HG02943 (cell line): ENCODE data around the gene KRTAP2-1.
"Not testable (repeated sequence)": the region's sequence is repeated elsewhere in the genome, so short reads cannot be mapped to it uniquely, and the experiment has no call there.

Experiments
- ATAC-seq: cut with Tn5 transposase; IDR thresholded peaks from one replicate; pipeline ENCODE4 v1.9.1; 2021; ENCODE audit warnings: mild to moderate bottlenecking, low read depth, moderate library complexity; ENCODE audit not compliant: unreplicated experiment

The KRTAP2-1 gene

GRCh38 chr17:41046735-41047465, at the start of gene KRTAP2-1:
Gene KRTAP2-1 (minus strand): TSS chr17:41047316. CDS start chr17:41047267, 49 bp downstream.
- not testable (repeated sequence) for ATAC-seq

GRCh38 chr17:41096055-41096454, 48.9 kb upstream of the KRTAP2-1 start:
- ATAC-seq, result no peak

- not testable (repeated sequence) for ATAC-seq
These were observed 41.7 kb upstream of the KRTAP2-1 start for GRCh38 chr17:41088760-41089352.

- ATAC-seq, result not testable (repeated sequence)
These were observed 37.2 kb upstream of the KRTAP2-1 start, which contains the start of gene KRTAP4-7 for GRCh38 chr17:41084100-41084856. Gene KRTAP4-7 (plus strand): TSS chr17:41084150. CDS start chr17:41084207, 57 bp downstream.

- ATAC-seq, result not testable (repeated sequence)
These were observed 36.3 kb upstream of the KRTAP2-1 start for GRCh38 chr17:41083427-41083826.

- ATAC-seq, result no peak
These were observed 35.5 kb upstream of the KRTAP2-1 start for GRCh38 chr17:41082626-41083025.

GRCh38 chr17:41076788-41077187, 29.7 kb upstream of the KRTAP2-1 start:
- no peak for ATAC-seq

GRCh38 chr17:41073676-41074075, 26.6 kb upstream of the KRTAP2-1 start:
- no peak for ATAC-seq

- ATAC-seq, result no peak
These were observed 24.7 kb upstream of the KRTAP2-1 start for GRCh38 chr17:41071606-41072360.

- ATAC-seq, result no peak
These were observed 21.9 kb upstream of the KRTAP2-1 start for GRCh38 chr17:41069031-41069430.

- no peak for ATAC-seq
These were observed 20.2 kb upstream of the KRTAP2-1 start for GRCh38 chr17:41067281-41067680.

GRCh38 chr17:41065829-41066624, 18.9 kb upstream of the KRTAP2-1 start, which contains the start of gene KRTAP2-4:
Gene KRTAP2-4 (minus strand): TSS chr17:41065879. CDS start chr17:41065845, 34 bp downstream.
- no peak for ATAC-seq

GRCh38 chr17:41065016-41065689, 18.0 kb upstream of the KRTAP2-1 start:
- not testable (repeated sequence) for ATAC-seq

GRCh38 chr17:41064301-41064700, 17.2 kb upstream of the KRTAP2-1 start:
- ATAC-seq, result no peak

GRCh38 chr17:41063449-41063848, 16.3 kb upstream of the KRTAP2-1 start:
- ATAC-seq, result no peak

GRCh38 chr17:41061964-41062363, 14.8 kb upstream of the KRTAP2-1 start:
- no peak for ATAC-seq

GRCh38 chr17:41060052-41060604, 13.0 kb upstream of the KRTAP2-1 start, which contains the start of gene KRTAP2-3:
Gene KRTAP2-3 (minus strand): TSS chr17:41060114. CDS start chr17:41060050, 64 bp downstream.
- ATAC-seq, result no peak

GRCh38 chr17:41059276-41060051, 12.3 kb upstream of the KRTAP2-1 start:
- ATAC-seq, result not testable (repeated sequence)
